ENCODE data around the gene CDC42BPB. TPM values are rescaled to one million over a fixed set of nuclear protein-coding genes. Genes with fewer than 3 reads are reported as not detected.

CDC42BPB gene
- total RNA-seq, 1 donor from 2014 or later = 105 TPM

DNA sequence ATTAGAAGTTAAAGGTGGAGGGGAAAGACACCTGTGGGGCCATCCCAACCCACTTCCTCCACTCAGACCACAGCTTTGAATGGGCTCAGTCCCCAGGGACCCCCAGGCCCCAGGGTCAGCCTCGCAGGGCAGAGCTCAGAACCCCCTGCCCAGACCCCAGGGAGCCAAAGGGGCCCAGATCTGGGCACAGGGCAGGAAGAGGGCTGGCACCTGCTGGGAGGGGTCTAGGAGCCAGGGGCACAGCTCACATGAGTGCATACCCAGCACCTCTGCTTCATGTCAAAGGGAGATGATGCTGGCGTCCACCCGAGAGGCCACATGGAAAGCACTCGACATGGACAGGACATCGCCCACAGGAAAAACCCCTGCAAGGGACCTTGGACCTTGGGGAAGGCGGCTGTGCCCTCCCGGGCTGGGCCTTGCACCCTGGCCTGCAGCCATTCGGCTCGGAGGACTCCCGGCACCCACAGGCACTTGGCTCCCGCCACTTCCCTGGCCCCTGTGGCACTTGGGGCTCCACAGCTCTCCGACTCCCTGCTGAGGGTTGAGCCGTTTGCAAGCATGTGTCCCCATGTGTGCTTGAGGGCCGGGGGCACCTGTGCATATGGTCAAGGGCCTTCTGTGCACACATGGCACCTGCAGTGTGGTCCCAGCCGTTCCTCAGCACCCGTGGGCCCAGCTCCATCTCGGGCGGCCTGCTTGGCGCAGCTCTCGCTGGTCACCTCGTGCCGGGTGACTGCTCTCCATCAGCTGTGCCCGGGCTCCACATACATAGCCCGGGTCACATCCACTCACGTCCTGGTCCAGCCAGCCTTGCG, 142.7 kb downstream of the CDC42BPB start:
- TF ChIP-seq, protein P1, sequence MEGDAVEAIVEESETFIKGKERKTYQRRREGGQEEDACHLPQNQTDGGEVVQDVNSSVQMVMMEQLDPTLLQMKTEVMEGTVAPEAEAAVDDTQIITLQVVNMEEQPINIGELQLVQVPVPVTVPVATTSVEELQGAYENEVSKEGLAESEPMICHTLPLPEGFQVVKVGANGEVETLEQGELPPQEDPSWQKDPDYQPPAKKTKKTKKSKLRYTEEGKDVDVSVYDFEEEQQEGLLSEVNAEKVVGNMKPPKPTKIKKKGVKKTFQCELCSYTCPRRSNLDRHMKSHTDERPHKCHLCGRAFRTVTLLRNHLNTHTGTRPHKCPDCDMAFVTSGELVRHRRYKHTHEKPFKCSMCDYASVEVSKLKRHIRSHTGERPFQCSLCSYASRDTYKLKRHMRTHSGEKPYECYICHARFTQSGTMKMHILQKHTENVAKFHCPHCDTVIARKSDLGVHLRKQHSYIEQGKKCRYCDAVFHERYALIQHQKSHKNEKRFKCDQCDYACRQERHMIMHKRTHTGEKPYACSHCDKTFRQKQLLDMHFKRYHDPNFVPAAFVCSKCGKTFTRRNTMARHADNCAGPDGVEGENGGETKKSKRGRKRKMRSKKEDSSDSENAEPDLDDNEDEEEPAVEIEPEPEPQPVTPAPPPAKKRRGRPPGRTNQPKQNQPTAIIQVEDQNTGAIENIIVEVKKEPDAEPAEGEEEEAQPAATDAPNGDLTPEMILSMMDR (IDR thresholded peaks at IDR 0.05) = no peak
- TF ChIP-seq POLR2AphosphoS5 (IDR thresholded peaks at IDR 0.05; ENCODE audit: insufficient read depth in 1 of 2, low read depth in 1 of 2) (no peak), POLR2A (IDR thresholded peaks at IDR 0.05) (no peak)
- Histone ChIP-seq H3K4me1 (no peaks in the 10 kb centered on the region), H3K27me3 (no peaks in the 10 kb centered on the region), H3K9me3 (no peaks in the 10 kb centered on the region), H3K4me3 (no peak overlapping the region), H3K36me3 (no peaks in the 10 kb centered on the region), H3K27ac (no peak overlapping the region)
- DNase-seq (ENCODE audit: extremely low spot score in 2 of 2) = no peak
- intact Hi-C loops (cut with DNase I) = loop anchor here (10.0 kb wide), 1 partner anchor 140 kb away; the partner anchor contains the start of gene TRAF3

DNA sequence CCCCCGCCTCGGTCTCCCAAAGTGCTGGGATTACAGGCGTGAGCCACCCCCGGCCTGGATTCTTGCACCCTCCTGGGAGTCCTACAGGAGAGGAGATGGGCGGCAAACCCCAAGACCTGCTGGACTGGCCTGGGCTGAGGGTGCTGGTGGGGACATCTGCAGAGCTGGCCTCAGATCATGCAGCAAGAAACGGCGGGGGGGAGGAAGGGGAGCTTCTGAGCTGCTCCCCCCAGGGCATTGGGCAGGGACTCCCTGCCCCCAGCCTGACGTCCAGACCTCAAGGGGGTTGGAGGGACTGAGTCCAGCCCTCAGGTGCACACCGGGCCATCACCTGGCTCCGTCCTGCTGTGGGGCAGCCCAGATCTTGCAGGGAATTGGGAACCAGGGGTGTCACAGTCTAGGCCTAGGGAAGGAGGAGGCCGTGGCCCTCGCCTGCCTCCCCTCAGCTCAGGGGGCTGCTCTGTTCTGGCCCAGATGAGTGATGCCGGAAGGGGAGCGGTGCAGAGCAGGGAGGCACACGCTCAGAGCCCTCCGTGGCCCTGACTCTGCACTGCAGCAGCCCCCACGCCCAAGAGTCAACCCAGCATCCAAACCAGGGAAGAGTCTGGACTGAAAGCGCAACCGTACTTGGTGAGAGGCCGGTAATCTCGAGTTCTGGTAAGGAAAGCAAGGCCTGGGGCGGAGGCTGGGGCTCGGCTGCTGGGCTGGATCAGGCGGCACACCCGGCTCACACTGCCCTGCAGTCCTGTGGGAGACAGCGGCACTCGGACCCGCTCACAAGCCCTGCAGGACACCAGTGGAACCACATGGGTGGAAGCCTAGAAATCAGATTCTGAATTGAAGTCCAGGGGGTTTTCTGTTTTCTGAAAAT, 143.8 kb downstream of the CDC42BPB start:
- Histone ChIP-seq H3K36me3 (no peaks in the 10 kb centered on the region), H3K9me3 (no peaks in the 10 kb centered on the region), H3K27me3 (no peaks in the 10 kb centered on the region), H3K4me1 (no peaks in the 10 kb centered on the region), H3K27ac (no peak overlapping the region), H3K4me3 (no peak overlapping the region)
- TF ChIP-seq, protein P1 (IDR thresholded peaks at IDR 0.05) = no peak
- TF ChIP-seq POLR2AphosphoS5 (IDR thresholded peaks at IDR 0.05; ENCODE audit: insufficient read depth in 1 of 2, low read depth in 1 of 2) (no peak), POLR2A (IDR thresholded peaks at IDR 0.05) (no peak)
- intact Hi-C loops (cut with DNase I) = loop anchor here (10.0 kb wide), 1 partner anchor 139 kb away; the partner anchor contains the start of gene TRAF3
- DNase-seq (ENCODE audit: extremely low spot score in 2 of 2) = no peak

DNA sequence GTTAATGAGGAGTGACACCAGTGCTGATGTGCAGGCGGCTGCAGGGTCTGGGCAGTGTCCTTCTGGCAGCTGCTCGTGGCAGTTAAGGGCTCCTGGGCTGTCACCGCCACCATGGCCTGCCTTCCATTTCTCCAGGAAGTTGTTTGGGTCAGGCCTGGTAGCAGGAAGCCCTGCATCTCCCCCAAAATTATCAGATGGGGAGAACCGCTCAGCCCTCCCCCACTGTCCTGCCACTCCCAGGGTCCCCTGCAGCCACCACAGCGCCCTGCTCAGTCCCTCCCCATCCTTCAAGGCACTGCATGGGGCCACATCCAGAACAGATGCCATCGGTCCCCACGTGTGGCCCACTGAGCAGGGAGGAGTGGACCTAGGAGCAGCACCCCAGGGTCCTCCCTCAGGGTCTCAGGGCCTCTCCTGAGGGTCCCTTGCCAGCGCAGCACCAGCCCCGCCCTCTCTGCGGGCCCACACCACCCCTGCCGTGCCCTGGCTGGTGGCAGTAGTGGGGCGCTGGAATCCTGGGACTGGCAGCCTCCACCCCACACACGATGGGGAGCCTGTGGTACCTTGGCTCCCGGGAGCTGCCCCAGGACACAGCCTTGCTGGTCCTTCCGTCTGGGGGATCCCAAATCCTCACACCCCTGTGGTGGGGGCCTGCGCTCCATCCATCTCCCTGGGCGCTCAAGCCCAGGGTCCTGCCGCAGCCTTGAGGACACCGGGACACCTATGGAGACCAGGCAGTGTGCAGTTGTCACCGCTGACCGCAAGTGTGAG, 145.2 kb downstream of the CDC42BPB start:
- peaks cover 0 to 4% of the 10 kb centered on the region in 2 donors for H3K36me3 ChIP-seq
- TF ChIP-seq, protein P1 (IDR thresholded peaks at IDR 0.05) = no peak
- H3K4me3 ChIP-seq = no peak overlapping the region
- intact Hi-C loops (cut with DNase I) = loop anchor here (10.0 kb wide), 1 partner anchor 137 kb away; the partner anchor contains the start of gene TRAF3
- H3K27ac ChIP-seq = no peak overlapping the region
- no peaks in the 10 kb centered on the region for H3K9me3 ChIP-seq
- no peaks in the 10 kb centered on the region for H3K4me1 ChIP-seq
- no peaks in the 10 kb centered on the region for H3K27me3 ChIP-seq
- no peak for DNase-seq (ENCODE audit: extremely low spot score in 2 of 2)

DNA sequence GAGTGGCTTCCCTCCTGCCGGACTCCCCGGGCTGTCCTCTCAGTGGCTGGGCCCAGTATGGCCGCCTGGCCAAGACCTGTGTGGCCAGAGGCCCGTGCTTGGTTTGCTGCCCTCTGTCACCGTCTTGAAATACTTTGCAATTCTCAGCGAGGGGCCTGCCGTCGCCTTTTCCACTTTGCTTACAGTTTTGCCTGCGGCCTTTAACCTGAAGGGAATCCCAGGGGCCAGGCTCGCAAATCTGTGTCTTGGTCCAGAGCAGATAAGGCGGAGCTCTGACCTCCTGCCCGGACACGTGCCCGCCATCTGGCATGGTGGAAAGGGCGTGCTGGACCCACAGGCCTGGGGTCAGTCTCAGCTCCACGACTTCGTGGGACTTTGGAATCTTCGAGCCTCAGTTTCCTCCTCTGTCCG, 145.8 kb downstream of the CDC42BPB start:
- TF ChIP-seq, protein P1 (IDR thresholded peaks at IDR 0.05) = no peak
- TF ChIP-seq POLR2AphosphoS5 (IDR thresholded peaks at IDR 0.05; ENCODE audit: insufficient read depth in 1 of 2, low read depth in 1 of 2) (no peak), POLR2A (IDR thresholded peaks at IDR 0.05) (no peak)
- intact Hi-C loops (cut with DNase I) = loop anchor here (10.0 kb wide), 1 partner anchor 137 kb away; the partner anchor contains the start of gene TRAF3
- Histone ChIP-seq H3K36me3 (peaks cover 0 to 10% of the 10 kb centered on the region in 2 donors), H3K4me3 (no peak overlapping the region), H3K4me1 (no peaks in the 10 kb centered on the region), H3K9me3 (no peaks in the 10 kb centered on the region), H3K27me3 (no peaks in the 10 kb centered on the region), H3K27ac (no peak overlapping the region)
- DNase-seq (ENCODE audit: extremely low spot score in 2 of 2) = no peak

All from vagina (tissue), 2 donors.